HFFc6 (cell line): Measurements from ENCODE around the gene SUSD3. TPM values are rescaled to one million over a fixed set of nuclear protein-coding genes. Genes with fewer than 3 reads are reported as not detected.

Experiments used
- DNase-seq: peaks from one replicate; pipeline ENCODE4 v3.0.0-alpha.2; 2018
- H3K27ac Mint-ChIP-seq: 2 replicates; pipeline ENCODE4 v1.8.0; 2020; ENCODE audit warnings: mild to moderate bottlenecking, mixed read lengths
- H3K27me3 Mint-ChIP-seq: 2 replicates; pipeline ENCODE4 v1.8.0; 2021; ENCODE audit warnings: mild to moderate bottlenecking, moderate library complexity, mixed read lengths; ENCODE audit not compliant: insufficient read depth
- H3K36me3 Mint-ChIP-seq: 2 replicates; pipeline ENCODE4 v1.8.0; 2021; ENCODE audit warnings: low read depth, mixed read lengths
- H3K4me1 Mint-ChIP-seq: 2 replicates; pipeline ENCODE4 v1.8.0; 2020; ENCODE audit warnings: low read depth, mixed read lengths
- H3K4me3 Mint-ChIP-seq: 2 replicates; pipeline ENCODE4 v1.8.0; 2020; ENCODE audit warnings: mild to moderate bottlenecking, moderate library complexity, mixed read lengths
- H3K9me3 Mint-ChIP-seq: 2 replicates; pipeline ENCODE4 v1.8.0; 2020; ENCODE audit warnings: mild to moderate bottlenecking, mixed read lengths
- total RNA-seq, 6 experiments: library from RNA; stranded (reverse); fragmentation: NEBNext Ultra II Directional; extraction: Animal tissue kit (Norgen Biotek cat#: 25700); gene quantifications; 2 replicates in 1 of 6; 3 replicates in 5 of 6; pipeline ENCODE4 v1.2.3, GENCODE V29; 2021
- TF ChIP-seq, protein P1 (sequence below): fragments of 200-600 bp; sonication (generic); IDR thresholded peaks from 2 replicates; pipeline ENCODE4 v1.5.0; 2021; ENCODE audit warnings: antibody characterized with exemption, mild to moderate bottlenecking

SUSD3 gene
- total RNA-seq, 6 experiments from 2014 or later: 0.28 to 0.76 TPM; not detected in 4

GRCh38 chr9:93123561-93124283 is 65.2 kb downstream of the SUSD3 start:
- TF ChIP-seq, protein P1, sequence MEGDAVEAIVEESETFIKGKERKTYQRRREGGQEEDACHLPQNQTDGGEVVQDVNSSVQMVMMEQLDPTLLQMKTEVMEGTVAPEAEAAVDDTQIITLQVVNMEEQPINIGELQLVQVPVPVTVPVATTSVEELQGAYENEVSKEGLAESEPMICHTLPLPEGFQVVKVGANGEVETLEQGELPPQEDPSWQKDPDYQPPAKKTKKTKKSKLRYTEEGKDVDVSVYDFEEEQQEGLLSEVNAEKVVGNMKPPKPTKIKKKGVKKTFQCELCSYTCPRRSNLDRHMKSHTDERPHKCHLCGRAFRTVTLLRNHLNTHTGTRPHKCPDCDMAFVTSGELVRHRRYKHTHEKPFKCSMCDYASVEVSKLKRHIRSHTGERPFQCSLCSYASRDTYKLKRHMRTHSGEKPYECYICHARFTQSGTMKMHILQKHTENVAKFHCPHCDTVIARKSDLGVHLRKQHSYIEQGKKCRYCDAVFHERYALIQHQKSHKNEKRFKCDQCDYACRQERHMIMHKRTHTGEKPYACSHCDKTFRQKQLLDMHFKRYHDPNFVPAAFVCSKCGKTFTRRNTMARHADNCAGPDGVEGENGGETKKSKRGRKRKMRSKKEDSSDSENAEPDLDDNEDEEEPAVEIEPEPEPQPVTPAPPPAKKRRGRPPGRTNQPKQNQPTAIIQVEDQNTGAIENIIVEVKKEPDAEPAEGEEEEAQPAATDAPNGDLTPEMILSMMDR: no peak
- Mint-ChIP-seq H3K36me3 (no peaks in the 10 kb centered on the region), H3K27ac (no peak overlapping the region), H3K4me1 (peaks cover 14% of the 10 kb centered on the region), H3K4me3 (no peak overlapping the region), H3K27me3 (peaks cover 1% of the 10 kb centered on the region; the same call in 1 of the 2 replicates), H3K9me3 (no peaks in the 10 kb centered on the region)
- DNase-seq: no peak

GRCh38 chr9:93124793-93125192 is 66.3 kb downstream of the SUSD3 start:
- no peak overlapping the region for H3K4me3 Mint-ChIP-seq
- no peak for DNase-seq
- TF ChIP-seq, protein P1: no peak
- no peak overlapping the region for H3K27ac Mint-ChIP-seq
- H3K27me3 Mint-ChIP-seq: 0 out of 2 replicates have a peak, but pooled peaks cover 1% of the 10 kb centered on the region
- H3K4me1 Mint-ChIP-seq: peaks cover 6% of the 10 kb centered on the region
- H3K36me3 Mint-ChIP-seq: no peaks in the 10 kb centered on the region
- no peaks in the 10 kb centered on the region for H3K9me3 Mint-ChIP-seq

GRCh38 chr9:93125331-93125894 is 66.9 kb downstream of the SUSD3 start:
- no peaks in the 10 kb centered on the region for H3K9me3 Mint-ChIP-seq
- H3K27ac Mint-ChIP-seq: no peak overlapping the region
- peaks cover under 1% of the 10 kb centered on the region for H3K4me1 Mint-ChIP-seq
- no peak for DNase-seq
- H3K36me3 Mint-ChIP-seq: no peaks in the 10 kb centered on the region
- H3K27me3 Mint-ChIP-seq: 0 out of 2 replicates have a peak, but pooled peaks cover 1% of the 10 kb centered on the region
- no peak overlapping the region for H3K4me3 Mint-ChIP-seq
- TF ChIP-seq, protein P1: no peak

DNA sequence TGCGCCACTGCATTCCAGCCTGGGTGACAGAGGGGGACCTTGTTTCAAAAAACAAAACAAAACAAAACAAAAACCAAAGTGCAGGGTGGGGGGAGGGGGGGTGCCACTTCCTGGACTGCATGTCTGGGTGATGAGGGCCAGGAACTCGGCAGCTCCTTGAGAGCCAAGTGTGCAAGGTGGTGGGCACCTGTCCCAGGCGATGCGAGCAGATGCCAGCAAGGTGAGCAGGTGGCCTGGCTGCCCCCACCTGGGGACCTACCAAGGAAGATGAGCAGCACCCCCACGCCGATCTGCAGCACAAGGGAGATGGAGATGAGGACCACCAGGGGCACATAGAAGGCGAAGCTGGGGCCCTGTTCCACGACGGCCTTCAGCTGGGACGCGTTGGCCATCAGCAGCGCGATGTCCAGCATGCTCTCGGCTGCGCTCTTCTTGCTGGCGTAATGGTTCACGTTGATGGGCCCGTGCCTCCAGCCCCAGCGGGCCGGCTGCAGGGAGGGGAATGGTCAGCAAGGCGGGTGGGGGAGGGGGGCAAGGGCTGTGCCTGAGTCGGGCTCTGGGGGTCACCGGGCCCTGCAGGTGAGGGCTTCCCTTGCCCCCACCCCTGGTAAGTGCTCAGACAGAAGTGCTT is 67.8 kb downstream of the SUSD3 start:
- TF ChIP-seq, protein P1: no peak
- Mint-ChIP-seq H3K4me3 (no peak overlapping the region), H3K9me3 (no peaks in the 10 kb centered on the region), H3K27me3 (0 out of 2 replicates have a peak, but pooled peaks cover 1% of the 10 kb centered on the region), H3K27ac (no peak overlapping the region), H3K36me3 (no peaks in the 10 kb centered on the region), H3K4me1 (no peaks in the 10 kb centered on the region)
- DNase-seq: no peak

DNA sequence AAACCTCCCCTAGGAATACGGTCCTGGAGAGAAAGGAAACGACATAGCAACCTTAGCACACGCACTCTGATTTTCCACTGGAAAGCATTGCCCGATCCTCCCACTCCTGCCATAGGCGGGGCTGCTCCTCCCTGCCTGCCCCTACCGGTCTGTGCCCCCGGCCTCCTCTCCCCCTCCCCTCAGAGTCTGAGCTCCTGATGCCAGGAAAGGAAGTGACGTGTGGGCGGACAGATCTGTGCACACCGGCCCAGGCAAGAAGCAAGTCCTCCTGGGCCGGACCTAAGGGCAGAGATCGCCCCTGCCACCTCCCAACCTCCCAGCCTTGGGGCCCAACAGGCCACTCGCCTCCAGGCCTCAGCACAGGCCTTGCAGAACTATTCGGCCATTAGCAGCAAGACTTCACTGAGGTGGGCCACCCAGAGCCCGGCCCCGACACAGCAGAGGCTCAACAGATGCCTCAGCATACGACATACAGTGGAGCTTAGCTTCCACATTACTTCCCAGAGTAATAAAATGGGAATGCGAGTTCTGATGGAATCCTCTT is 68.4 kb downstream of the SUSD3 start:
- no peaks in the 10 kb centered on the region for H3K9me3 Mint-ChIP-seq
- DNase-seq: no peak
- H3K36me3 Mint-ChIP-seq: no peaks in the 10 kb centered on the region
- H3K4me1 Mint-ChIP-seq: peaks cover 3% of the 10 kb centered on the region
- 0 out of 2 replicates have a peak, but pooled peaks cover 1% of the 10 kb centered on the region for H3K27me3 Mint-ChIP-seq
- TF ChIP-seq, protein P1: no peak
- H3K27ac Mint-ChIP-seq: no peak overlapping the region
- no peak overlapping the region for H3K4me3 Mint-ChIP-seq
